HepG2 (cell line): ENCODE results near the gene MSMP.

Experiments used
- NFIC ChIP-seq: IDR thresholded peaks from 2 replicates; pipeline ENCODE4 v1.6.1; 2012; ENCODE audit warnings: mild to moderate bottlenecking, low read length, inconsistent platforms
- NR2C2 ChIP-seq: sonication (generic); formaldehyde crosslinking; IDR thresholded peaks from 2 replicates; pipeline ENCODE4 v1.4.0; 2020; ENCODE audit warnings: missing genetic modification reagents, mild to moderate bottlenecking, moderate library complexity, borderline replicate concordance
- SOX13 ChIP-seq, 3 experiments: fragments of 450-650 bp in 1 of 3; sonication (generic) in 1 of 3; formaldehyde crosslinking in 1 of 3; IDR thresholded peaks in 2 of 3; conservative IDR thresholded peaks in 1 of 3; 2 replicates each; pipeline versions ENCODE4 v1.5.0 to v1.6.1; 2016 to 2020; ENCODE audit warnings: antibody characterized with exemption in 1 of 3, mild to moderate bottlenecking in 1 of 3, missing compliant biosample characterization in 1 of 3, missing genetic modification reagents in 1 of 3, moderate library complexity in 1 of 3
- ZBTB1 ChIP-seq: sonication (generic); formaldehyde crosslinking; IDR thresholded peaks from 2 replicates; pipeline ENCODE4 v1.4.0; 2020; ENCODE audit warnings: missing genetic modification reagents, borderline replicate concordance
- ZNF138 ChIP-seq: sonication (generic); formaldehyde crosslinking; IDR thresholded peaks from 2 replicates; pipeline ENCODE4 v1.5.0; 2020; ENCODE audit warnings: mild to moderate bottlenecking, low read depth, missing genetic modification reagents
- ZNF772 ChIP-seq: sonication (generic); formaldehyde crosslinking; IDR thresholded peaks from 2 replicates; pipeline ENCODE4 v1.5.0; 2020; ENCODE audit warnings: mild to moderate bottlenecking, missing genetic modification reagents
- TF ChIP-seq, protein P1 (sequence below): sonication (generic); formaldehyde crosslinking; IDR thresholded peaks from 2 replicates; pipeline ENCODE4 v1.4.0; 2020; ENCODE audit warnings: missing genetic modification reagents
- TF ChIP-seq, protein P2 (sequence below): sonication (generic); formaldehyde crosslinking; IDR thresholded peaks from 2 replicates; pipeline ENCODE4 v1.5.0; 2020; ENCODE audit warnings: mild to moderate bottlenecking, missing genetic modification reagents, moderate library complexity

GRCh38 chr9:35710818-35711500 is 43.1 kb downstream of the MSMP start:
- TF ChIP-seq ZBTB1 (CRISPR knock-in tag) (no peak), NFIC (no peak), NR2C2 (CRISPR knock-in tag) (no peak), ZNF138 (CRISPR knock-in tag) (no peak), ZNF772 (CRISPR knock-in tag) (no peak), SOX13 (IDR thresholded peaks at IDR 0.05) (no peak), SOX13 (CRISPR knock-in tag; conservative IDR thresholded peaks at IDR 0.05 in 1 of 2, IDR thresholded peaks at IDR 0.05 in 1 of 2) (no peak)
- TF ChIP-seq, protein P1, sequence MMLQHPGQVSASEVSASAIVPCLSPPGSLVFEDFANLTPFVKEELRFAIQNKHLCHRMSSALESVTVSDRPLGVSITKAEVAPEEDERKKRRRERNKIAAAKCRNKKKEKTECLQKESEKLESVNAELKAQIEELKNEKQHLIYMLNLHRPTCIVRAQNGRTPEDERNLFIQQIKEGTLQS (CRISPR knock-in tag) = no peak
- TF ChIP-seq, protein P2, sequence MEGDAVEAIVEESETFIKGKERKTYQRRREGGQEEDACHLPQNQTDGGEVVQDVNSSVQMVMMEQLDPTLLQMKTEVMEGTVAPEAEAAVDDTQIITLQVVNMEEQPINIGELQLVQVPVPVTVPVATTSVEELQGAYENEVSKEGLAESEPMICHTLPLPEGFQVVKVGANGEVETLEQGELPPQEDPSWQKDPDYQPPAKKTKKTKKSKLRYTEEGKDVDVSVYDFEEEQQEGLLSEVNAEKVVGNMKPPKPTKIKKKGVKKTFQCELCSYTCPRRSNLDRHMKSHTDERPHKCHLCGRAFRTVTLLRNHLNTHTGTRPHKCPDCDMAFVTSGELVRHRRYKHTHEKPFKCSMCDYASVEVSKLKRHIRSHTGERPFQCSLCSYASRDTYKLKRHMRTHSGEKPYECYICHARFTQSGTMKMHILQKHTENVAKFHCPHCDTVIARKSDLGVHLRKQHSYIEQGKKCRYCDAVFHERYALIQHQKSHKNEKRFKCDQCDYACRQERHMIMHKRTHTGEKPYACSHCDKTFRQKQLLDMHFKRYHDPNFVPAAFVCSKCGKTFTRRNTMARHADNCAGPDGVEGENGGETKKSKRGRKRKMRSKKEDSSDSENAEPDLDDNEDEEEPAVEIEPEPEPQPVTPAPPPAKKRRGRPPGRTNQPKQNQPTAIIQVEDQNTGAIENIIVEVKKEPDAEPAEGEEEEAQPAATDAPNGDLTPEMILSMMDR (CRISPR knock-in tag) = no peak
